Stimulated activated CD4-positive, alpha-beta T cell treated with anti-CD3 and anti-CD28 coated beads, Interleukin-12 subunit alpha, Interleukin-12 subunit beta, amount 100 ng/mL, for 24 hours (primary cell): ENCODE measurements around the gene PEX13.
"Not testable (repeated sequence)": the region's sequence is repeated elsewhere in the genome, so short reads cannot be mapped to it uniquely, and the experiment has no call there.

ENCODE experiments used
- DNase-seq, 2 experiments: peaks; one replicate each; pipeline ENCODE4 v3.0.0-alpha.2; 2020; ENCODE audit warnings: low read depth in 2 of 2

The PEX13 gene, protein sequence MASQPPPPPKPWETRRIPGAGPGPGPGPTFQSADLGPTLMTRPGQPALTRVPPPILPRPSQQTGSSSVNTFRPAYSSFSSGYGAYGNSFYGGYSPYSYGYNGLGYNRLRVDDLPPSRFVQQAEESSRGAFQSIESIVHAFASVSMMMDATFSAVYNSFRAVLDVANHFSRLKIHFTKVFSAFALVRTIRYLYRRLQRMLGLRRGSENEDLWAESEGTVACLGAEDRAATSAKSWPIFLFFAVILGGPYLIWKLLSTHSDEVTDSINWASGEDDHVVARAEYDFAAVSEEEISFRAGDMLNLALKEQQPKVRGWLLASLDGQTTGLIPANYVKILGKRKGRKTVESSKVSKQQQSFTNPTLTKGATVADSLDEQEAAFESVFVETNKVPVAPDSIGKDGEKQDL

DNA sequence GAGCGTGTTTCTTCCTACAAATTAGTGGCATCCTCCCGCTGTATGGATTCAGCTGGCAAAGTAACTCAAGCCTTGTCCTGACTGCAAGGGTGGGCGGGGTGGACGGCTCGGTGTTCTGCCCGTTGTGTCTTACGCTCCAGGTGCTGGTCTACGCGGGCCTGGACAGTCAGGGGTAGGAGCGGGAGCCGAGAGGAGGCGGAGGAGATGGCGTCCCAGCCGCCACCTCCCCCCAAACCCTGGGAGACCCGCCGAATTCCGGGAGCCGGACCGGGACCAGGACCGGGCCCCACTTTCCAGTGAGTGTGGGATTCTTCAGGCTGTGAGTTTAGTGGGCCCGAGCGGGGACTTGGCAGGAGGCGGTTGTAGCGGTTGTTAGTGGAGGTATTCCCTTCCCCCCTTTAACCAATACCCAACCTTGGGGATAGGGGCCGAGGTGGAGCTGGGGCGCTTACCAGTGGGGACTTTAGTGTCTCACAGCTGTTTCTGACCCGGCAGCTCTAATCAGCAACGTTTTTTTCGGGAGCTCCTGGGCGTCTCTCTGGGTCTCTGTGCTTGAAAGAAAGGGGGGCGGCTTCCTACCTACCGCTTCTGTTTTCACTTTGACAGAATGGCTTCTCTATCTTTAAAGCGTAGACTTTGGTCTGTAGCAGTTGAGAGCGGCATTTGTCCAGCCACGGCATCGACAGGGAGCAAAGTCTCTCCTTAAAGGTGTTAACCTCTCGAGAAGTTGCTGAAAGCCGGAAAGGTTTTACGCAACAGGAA lies at the start of gene PEX13, which contains the start of gene PUS10:
Gene PEX13, plus strand, starts transcription at position 165 of the 762 bp plus-strand sequence. Its CDS starts 40 bp downstream, at position 205.
Gene PUS10, minus strand, starts transcription at position 700 of the 762 bp plus-strand sequence. CDS start 6,365 bp downstream, outside the sequence.
- DNase-seq = peak; percentile 58 to 60

DNA sequence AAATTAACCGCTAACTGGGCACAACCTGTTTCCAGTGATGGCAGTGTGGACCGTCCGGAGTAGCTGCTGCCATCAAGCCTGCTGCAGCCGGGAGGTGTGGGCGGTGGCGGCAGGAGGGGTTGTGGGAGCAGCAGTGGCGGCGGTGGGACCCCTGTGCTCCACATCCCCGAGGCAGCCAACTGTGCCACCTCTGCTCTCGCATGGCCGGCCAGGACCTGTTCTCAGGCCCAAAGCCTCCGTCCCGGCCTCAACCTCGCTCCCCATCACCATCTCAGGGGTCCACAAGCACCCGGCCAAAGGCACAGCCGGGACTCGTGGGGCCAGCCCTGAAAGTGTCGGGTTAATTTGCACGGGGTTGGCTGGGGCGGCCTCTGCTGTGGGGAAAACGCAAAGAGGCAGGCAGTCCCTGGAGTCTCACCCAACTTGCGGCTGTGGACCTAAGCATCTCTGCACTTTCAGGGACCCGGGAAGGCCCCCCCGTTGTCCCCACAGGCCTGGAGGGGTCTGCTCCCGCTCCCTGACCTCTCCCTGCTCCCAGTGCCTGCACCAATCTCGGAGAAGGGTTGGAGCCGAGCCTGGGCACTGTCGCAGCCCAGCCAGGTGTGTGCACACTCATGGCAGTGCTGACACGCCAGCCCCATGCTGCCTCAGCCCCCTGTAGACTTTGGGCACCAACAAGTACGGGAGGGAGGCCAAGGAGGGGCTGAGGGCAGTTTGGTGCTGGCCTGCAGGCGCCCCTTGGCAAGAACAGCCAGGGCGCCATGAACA lies 44.4 kb upstream of the PEX13 start:
- no peak for DNase-seq

DNA sequence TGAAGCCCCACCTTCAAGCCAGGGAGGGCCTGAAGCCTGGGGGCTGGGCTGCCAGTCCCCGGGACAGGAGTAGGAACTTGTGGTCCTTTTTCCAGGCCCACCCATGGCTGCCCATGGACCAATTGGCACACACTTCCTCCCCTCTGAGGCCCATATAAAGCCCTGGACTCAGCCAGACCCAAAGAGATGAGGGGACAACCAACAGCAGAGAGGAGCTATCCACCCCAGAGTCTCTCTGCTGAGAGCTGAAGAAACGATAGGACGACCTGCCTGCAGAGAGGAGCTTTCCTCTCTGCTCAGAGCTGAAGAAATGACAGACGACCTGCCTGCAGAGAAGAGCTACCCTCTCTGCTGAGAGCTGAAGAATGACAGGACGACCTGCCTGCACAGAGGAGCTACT lies 43.8 kb upstream of the PEX13 start:
- no peak for DNase-seq

DNA sequence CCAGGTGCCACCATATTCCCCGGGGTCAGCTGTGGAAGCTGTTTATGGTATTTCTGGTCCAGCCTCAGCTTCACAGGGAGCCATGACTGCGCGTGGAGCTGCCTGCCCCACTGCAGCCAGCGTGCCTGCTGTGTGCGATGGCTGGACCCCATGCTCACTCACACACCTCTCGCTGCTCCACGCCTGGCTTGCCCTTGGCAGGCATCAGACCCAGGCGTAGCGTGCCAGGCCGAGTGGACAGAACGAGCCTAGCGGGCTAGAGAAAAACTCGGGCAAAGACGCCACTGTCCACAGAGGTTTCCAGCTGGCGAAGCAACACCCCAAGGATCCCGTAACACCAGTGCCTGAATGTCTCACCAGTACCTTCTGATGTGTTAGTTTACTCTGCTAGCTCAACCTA lies 42.9 kb upstream of the PEX13 start:
- no peak for DNase-seq

DNA sequence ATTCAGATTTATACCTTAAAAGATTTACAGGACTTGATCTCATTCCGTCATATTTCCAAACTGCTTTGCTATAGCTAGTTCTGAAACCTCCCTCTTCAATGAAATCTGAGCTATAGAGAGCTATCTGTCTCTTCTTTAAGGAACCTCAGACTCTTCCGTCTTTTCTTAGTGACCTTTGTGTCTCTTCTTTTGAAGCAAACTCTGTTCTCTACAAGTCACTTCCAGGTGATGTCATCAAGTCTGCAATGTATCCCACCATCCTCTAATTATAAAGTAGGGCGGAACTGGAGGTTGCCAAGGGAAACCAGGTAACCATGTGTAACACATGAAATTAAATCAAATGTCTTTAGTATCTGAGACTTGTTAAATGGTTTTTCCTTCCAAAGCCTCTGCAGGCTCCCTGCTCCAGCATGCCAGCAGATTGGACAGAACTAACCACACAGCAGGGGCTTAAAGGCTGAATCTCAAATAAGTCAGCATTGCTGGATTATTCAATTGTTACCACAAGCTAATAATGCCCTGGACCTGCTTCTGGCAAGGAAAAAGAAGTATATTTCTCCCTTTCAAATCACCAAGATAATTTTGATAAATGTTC lies 41.2 kb upstream of the PEX13 start:
- no peak for DNase-seq

DNA sequence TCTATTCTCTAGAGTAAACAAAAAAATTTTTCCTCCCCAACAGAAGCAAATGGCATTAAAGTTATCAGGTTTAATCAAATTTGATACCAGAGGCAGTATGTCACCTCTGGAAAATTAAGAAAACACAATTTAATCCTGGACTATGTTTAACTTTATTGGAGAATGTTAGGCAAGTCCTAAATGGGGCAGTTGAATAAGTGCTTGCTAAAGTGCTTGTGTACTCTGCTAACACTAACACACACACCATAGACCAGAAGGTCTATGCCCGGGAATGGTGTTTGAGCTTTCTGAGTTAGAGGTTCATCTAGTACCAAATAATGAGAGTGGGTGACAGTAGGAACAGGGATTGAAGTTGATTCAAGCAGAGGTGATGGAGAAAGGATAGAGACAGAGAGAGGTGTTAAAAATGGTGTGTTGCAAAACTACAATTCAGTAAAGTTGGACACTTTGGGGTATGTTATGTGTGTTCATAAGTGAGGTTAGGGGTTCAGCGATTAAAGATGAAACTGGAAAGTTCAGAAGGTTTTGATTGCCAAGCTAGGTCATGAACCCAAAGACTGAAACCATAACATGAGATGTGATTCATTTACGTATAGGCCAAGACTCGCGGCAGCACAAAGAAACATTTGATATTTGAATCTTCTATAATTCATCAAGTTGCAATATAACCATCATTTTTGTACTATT lies 40.5 kb upstream of the PEX13 start:
- no peak for DNase-seq

DNA sequence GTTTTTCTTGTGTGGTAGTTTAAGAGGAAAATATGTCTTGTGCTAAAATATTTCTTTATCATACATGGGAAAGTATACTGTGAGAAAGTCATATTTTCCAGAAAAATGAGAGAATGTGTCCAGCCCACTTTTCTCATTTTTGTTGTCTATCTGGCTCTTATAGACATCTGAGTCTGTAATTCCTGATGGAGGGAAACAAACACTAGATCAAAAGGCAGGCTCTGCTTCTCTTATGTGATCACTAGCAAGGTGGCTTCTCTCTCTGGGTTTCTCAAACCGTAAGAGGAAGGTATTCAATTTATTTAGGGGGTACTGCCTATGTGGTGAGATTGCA lies 40.0 kb upstream of the PEX13 start:
- no peak for DNase-seq

DNA sequence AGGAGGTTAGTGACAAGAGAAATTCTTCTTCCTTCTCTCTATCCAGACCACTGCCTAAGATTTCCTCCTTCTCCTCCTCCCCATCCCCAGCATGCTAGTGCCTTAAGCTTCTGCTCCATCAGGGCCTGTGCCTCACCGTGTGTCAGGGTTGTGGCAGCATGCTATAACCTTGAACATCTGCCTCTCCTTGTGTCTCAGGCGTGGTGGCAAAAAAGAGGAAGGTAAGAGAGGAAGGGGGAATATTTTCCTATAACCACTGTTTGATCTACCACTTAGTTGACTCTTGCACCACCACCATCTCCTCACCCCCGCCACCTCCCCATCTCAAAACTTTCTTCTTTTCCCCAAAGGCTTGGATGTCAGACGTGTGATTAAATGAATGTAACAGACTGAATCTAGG lies 38.3 kb upstream of the PEX13 start:
- DNase-seq = no peak

DNA sequence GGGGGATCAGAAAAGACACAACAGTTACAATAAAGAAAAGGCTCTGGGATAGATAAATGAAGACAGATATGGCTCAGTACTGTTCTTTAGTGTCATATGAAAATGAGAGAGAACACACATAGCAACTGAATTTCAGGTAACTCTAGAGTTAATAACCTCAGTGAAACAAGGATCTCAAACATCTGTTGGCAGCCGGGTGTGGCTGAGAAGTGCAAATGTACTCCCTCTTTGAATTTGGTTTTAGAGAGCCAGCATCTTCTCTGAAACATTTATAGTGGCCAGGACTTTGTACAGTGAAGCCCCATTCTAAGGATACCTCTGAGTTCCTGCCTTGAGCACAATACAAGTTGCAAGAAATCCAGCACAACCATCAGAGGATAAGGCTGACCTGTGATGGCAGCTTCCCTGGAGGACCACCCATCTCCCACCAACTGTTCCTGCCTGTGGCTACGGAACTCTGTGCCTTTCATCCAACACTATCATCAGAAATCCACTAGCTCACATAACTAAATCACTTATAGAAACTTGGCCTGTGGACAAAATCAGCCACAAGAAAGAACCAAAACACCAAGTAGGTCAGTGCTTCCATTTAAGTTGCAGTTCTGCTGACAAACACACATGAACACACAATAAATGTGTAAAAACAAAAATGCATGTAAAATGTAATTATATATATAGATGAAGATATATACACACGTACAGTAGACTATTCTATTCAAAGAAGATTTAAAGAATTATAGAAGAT lies 37.3 kb upstream of the PEX13 start:
- DNase-seq = no peak

DNA sequence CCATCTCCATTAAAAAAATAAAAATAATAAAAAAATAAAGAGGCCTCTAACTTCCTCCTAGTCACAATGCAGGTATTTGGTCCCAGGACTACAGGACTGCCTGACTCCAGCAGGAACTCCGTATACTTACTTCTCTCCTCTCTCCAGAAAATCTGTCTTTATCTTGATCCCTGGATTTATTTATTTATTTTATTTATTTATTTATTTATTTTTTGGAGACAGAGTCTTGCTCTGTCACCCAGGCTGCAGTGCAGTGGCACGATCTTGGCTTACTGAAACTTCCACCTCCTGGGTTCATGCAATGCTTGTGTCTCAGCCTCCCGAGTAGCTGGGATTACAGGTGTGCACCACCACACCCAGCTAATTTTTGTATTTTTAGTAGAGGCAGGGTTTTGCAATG lies 35.5 kb upstream of the PEX13 start:
- not testable (repeated sequence) for DNase-seq

DNA sequence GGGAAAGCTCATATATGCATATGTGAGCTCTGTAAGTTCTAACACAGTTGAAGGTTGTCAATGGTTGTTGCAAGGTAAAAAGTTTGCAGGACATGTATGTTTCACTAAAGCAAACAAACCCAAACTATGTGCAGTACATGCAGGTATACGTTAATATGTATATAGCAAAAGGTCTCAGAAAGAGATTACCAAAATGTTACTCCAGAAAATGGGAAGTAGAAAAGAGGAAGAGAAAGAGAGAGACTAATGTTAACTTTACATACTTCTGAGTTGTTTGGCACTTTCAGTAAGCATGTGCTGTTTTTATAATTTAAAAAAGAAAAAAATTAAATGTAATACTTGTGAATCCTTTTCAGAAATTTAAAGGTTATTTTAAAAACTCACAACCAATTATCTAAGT lies 32.8 kb upstream of the PEX13 start:
- DNase-seq = no peak

DNA sequence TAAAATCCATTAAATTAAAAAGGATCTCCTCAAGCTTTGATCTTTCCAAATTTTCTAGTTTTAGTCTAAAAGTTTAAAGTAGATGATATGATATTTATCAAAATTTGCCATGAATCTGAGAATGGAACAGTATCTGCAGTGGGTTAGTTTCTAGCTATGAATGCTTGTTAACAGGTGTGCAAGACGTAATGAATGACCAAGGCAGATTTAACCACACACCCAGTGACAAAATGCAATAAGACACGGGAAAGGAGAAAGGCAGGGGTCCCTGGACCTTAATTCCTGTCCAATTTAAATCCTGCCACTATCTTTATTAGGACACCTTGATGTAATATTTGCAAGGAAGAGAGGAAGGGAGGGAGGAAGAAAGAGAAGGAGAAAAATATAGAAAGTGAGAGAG lies 30.5 kb upstream of the PEX13 start:
- DNase-seq = no peak

DNA sequence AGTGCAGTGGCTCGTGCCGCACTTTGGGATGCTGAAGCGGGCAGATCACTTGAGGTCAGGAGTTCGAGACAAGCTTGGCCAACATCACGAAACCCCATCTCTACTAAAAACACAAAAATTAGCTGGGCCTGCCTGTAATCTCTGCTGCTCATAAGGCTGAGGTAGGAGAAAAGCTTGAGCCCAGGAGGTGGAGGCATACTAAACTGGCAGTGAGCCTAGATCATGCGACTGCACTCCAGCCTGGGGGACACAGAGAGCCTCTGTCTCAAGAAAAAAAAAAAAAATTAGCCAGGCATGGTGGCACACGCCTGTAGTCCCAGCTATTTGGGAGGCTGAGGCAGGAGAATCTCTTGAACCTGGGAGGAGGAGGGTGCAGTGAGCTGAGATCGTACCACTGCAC lies 29.9 kb upstream of the PEX13 start:
- not testable (repeated sequence) for DNase-seq

DNA sequence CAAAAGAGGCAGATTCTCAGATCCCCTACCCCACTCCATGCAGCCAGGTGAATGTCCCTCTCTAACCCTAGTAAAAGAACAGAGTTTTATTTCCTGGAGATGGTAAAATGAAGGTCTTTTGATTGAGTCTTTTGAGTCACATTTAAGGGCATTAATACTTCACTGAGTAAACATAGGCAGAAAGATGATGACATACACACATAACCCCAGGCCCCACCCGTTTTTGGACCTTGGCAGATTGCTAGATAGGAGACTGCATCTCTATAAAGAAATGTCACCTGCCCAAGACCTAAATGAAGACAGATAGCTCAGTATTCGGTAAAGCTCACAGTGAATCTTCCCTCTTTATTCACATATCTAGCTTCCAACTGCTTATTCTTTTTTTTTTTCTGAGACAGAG lies 28.3 kb upstream of the PEX13 start:
- no peak for DNase-seq

DNA sequence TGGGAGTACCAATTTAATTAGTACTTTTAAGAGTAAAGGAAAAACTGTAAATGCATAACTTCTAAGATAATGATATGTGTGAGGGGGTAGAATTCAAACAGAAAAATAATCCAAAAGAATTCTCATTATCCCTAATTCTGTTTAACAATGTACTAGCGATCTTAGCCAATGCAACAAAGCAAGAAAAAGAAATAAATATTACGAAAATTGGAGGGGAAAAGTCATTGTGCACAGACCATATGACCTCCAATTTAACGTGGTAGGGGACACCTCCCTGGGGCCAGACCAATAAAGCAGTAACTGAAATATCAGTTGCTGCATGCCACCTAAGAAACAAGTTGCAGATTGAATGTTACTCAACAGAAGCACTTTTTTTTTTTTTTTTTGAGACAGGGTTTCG lies 25.9 kb upstream of the PEX13 start:
- no peak for DNase-seq

DNA sequence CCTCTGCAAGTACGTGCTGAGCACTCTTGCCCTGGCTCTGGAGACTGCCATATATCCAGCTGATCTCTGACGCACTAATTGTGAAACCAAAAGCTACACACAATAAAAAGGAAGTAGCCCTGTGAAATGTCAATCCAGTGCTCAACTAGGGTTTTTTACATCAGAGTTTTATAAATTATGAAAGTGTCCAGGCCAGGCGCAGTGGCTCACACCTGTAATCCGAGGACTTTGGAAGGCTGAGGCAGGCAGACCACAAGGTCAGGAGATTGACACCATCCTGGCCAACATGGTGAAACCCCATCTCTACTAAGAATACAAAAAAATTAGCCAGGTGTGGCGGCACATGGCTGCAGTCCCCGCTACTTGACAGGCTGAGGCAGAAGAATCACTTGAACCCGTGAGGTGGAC lies 24.5 kb upstream of the PEX13 start:
- DNase-seq = no peak

DNA sequence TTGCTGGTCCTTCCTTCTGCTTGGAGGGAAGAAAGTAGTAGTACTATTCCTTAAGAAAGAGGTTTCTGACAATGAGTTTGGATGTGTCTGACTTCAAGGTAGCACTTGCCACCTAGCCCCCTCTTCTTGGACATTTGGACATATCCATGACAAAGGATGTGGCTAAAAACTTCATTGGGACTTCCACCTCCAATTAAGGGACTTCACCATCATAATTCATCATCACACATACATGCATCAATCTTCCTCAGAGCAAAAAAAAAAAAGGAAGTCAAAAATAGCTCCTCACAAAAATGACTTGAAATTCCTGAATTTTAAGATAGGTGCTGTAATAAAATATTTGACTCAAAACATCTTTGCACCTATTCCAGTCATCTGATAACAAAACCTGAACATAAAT lies 23.4 kb upstream of the PEX13 start:
- DNase-seq = no peak

DNA sequence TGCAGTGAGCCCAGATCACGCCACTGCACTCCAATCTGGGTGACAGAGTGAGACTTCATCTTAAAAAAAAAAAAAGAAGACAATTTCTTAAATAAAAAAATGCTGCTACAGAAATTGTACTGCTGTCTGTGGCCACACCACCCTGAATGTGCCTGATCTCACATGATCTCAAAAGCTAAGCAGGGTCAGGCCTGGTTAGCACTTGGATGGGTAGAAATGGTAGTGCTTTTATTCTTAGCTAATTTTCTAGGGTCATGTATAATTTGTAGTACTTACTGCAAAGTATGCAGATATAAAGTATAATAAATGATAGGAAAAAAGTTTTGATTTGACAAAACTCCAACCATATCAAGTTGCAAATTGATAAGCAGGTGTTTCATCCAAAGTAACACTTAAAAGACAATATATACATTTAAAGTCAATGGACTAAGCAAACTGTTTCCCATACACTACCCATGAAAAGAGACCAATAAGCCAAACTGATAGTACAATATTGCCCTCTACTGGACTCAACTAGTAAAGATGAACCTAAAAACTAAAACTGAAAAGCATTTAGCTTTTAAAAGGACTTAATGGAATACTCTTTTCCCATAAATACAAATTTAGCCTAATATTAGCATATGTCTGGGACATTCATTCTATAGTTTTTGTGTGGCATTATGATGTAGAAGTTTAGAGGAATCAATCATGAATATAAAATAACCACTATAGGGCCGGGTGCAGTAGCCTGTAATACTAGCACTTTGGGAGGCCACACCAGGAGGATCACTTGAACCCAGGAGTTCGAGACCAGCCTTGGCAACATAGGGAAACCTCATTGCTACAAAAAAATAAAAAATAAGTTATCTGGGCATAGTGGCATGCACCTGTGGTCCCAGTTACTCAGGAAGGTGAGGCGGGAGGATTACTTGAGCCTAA lies 18.6 kb upstream of the PEX13 start:
- DNase-seq = no peak

DNA sequence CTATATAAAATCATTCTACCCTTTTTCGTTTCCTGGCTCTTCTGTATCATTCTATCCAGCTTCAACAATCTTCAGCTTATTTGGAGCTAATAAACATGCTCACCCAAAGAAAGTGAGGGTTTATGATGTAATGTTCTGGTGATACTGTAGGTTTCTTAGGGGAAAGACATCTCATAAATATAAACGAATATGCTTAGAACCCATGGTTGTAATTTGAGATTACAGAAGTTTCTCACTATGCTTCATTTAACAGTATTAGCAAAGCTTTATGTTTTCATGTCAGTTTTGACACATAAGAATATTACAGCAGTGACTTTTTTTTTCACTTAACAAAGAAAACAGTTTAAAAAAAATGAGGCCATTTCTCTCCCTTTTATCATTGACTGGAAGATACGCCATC lies 11.8 kb upstream of the PEX13 start:
- no peak for DNase-seq
